Measurements from ENCODE around the gene MUC2.

The MUC2 gene

DNA sequence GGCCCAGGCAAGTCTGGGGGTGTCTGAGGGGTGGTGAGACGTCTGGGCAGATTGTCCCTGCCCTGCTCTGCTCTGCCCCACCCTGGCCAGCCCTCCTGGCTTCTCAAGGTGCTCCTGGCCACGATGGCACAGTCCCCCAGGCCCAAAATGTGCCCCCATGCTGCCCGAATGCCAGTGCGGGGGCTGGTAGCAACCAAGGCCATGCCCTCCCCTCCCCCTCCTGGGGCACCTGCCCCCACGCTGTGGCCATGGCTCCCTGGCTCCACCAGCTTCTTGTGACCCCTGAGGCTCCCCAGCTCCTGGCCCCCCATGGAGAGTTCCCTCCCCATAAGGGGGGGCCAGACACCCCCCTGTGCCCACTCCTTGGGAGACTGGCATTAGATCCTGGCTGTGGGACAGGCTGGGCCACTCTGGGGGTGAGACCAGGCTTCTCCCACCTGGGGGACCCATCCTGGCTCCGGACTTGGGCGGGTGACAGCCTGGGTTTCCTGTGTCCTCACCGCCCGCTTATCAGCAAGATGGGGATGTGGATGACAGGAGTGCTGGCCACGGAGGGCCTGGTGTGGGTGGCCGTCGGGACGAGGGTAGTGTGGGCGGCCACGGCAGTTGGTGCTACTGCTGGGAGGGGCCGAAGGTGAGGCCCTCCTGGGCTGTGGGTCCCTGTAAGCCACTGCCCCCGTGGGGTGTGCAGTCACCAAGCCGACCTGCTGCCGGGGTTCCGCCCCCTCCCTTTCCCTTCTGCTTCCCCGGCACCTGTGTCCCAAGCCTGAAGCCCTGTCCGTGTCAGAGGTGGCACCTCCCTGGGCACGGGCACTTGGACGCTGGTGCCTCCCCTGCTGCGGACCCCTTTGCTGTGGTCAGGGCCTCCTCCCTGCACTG lies 22.3 kb upstream of the MUC2 start:
- no peak for DNase-seq

DNA sequence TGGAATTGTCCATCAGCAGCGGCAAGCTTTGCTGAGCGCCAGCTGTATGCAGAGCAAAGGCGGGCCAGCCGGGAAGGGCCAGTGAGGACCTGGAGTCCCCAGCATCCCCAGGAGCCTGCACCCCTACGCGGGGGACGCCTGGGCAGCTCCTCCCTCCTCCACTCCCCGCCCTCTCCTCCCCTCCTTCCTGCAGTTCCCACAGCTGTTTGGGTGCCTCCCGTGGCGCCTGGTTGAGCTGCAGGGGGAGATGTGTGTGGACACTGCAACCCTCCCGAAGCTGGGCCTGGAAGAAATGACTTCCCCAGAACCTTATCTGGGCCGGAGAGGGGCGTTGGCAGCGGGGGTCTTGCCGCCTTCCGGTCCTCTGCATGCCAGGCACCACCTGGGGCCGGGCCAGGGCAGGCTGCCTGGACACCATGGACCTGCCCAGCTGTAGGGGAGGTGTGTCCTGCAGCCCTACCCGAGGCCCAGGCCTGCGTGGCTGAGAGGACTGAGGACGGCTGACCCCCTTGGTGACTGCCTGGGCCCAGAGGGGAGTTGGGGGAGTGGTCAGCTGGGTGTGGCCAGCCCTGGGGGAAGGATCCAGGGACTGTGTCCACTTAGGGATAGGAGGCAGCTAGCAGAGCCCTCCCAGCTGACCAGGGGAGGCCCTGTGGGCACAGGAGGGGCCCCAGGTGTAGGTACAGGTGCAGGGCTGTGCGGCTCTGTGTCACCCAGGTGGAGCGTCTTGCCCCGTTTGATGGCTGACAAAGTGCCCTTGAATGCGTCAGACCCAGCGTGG lies 21.4 kb upstream of the MUC2 start:
- no peak for DNase-seq

DNA sequence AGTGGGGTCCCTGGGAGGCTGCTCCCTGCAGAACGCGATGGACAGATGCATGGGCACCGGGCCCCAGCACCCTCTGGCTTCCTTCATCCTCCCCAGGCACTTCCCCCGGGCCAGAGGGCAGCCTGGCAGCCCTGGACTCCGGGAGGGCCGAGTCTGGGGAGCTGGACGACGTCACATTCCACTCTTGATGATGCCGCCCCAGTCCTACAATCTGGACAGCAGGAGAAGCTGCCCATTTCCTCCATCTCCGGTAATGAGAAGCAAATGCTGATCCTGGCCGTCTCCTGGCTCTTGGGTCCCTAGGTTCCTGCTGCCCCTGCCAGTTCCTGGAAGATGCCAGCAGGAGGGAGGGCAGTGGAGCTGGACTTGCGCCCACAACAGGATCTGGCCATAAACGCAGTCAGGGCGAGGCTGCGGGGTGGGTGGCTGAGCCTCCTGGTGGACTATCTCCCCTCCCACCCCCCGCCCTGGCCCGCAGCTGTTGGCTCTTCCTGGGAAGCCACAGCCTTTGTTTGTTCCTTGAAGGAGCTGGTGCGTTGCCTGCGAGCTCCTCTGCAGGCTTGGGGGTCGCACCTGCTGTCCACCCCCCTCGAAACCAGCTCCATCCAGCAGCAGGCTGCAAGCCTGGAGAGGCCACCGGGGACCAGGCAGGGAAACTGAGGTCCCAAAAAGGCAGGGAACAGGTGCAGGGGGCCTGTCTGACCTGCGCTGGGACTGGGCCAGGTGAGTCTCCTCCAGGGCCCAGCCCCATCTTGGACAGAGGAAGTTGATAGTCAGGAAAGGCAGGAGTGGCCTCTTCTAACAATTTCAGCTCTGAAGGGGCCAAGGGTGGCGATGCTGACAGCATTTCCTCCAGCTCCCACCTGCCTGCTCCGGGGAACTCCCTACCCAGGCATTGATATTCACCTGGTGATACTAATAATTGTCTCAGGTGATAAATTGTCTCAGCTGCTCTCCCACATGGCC lies 20.2 kb upstream of the MUC2 start:
- DNase-seq, result peak; percentile 18

DNA sequence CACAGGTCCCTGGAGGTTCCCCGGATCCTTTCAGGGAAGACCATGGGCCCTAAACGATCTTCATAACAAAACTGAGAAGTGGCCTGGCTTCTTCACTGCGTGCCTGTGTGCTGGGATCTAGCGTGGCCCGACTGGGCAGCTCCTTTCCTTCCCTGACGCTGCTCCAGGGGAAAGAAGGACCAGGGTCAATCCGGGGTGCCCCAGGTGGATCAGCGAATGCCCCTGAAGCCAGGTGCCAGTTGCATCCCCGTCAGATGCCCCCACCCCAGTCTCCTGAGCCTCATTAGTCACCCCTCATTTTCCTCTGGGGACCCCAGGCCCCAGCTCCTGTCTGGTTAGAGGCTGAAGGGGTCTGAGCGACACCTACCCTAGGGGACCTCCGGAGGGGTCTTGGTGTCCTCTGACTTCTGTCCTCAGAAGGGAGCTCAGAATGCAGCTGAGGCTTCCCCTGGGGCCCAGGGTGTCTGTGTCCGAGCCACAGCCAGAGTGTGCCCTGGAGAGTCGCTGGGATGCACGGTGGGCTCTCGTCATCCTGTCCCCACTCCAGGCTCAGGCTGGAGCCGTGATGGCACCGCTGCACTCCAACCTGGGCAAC lies 19.5 kb upstream of the MUC2 start:
- DNase-seq, result no peak

DNA sequence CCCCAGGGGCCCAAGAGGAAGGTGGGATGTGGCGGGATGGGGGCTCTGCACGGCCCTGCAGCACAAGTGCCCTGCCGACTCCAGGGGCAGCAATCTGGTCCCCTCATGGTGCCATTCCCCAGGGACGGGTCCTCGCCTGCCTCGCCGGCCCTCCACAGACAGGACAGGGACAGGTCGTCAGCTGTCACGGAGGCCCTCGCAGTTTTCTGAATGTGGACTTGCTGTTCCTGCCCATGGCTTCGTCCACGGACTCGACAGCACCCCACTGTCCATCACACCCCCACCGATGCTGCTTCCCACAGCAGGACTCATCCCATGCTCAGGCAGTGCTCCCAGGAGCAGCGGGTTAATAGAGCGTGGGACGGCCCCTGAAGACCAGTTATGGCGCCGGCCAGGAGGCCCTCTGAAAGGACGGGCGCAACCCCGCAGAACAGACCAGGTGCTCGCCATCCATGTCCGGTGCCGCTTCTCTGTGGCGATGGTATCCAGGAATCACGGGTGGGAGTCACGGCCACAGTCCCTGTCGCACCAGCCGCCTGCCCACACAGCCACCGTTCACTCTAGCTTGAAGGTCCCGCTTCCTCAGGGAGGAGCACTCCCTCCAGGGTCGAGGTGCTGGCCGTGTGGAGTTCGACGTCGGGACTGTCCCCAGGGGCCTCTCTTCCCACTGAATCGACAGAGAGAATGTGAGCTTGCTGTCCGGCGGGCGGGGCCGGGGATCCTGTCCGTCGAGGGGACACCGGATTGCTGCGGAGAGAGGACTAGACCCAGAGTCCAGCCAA lies 18.5 kb upstream of the MUC2 start:
- no peak for DNase-seq

DNA sequence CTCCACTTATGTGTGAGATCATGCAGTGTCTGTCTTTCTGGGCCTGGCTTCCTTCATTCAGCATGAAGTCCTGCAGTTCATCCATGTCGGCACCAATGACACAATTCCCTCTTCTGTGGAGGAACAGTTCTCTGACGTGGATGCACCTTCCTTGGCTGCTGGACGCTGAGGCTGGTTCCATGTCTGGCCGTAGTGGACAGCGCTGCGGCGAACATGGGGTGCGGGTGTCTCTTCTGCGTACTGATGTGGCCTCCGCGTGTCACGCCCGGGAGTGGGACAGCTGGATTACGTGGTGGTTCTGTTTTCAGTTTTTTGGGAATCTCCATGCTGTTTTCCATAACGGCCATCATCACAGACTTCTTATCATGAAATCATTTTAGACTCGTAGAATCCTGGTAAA lies 16.9 kb upstream of the MUC2 start:
- DNase-seq, result no peak

DNA sequence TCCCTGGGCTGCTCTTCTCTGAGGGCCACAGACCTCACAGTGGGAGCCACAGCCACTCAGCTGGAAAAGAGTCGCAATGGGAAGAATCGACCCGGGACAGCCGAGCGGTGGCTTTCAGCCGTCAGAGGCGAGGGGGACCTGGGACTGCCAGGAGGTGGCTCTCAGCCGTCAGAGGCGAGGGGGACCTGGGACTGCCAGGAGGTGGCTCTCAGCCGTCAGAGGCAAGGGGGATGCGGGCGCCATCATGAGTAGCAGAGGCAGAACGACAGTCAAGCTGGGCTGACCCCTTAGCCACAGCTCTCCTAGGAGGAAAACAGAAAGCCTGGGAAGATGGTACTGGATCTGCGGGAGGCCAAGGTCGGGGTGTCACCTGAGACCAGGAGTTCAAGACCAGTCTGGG lies 14.9 kb upstream of the MUC2 start:
- no peak for DNase-seq

DNA sequence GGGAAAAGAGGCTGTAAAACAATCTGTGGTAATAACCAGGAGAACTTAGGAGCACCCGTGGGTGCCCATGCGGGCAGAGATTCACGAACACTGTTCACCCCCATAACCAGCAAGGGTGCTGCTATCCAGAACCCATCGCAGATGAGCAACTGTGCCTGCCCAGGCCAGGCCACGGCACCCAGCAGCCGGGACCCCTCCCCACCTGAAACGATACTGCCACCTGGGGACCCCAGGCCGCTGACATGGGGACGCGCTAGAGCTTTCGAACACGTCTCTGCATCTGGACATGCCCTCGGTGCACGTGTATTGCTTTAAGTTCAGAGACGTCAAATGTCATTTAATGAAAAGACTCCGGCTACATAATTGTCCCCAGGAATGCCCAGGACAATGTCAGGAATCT lies 14.3 kb upstream of the MUC2 start:
- DNase-seq, result no peak

DNA sequence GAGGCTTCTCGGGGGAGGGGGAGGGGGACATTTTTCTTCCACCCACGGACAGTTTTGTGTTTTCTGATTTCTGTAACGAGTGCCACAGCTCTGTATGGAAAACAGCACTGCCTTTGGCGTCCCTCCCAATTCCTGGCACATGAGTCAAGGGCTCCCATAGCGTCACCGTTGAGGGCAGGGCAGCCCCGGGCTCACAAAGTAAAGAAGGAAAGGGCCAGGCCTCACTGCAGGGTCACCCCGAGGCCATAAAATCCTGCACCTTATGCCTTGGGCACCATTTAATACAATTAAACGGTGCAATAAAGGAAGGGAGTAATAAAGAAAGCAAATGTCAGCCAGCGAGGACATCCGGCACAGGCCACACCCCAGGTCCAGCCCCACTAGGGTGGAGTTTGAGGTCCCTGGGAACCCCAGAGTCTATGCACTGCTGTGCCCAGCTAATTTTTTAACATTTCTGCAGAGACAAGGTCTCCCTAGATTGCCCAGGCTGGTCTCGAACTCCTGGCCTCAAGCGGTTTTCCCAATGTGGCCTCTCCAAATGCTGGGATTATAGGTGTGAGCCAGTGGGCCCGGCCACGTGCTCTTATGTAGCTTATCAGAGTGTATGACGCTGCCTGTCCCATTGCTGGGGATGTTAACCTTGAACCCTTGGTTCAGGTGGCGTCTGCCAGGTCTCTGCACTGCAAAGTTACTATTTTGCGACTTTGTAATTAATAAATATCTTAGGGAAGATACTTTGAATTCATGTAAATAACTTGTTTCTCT lies 13.6 kb upstream of the MUC2 start:
- no peak for DNase-seq

DNA sequence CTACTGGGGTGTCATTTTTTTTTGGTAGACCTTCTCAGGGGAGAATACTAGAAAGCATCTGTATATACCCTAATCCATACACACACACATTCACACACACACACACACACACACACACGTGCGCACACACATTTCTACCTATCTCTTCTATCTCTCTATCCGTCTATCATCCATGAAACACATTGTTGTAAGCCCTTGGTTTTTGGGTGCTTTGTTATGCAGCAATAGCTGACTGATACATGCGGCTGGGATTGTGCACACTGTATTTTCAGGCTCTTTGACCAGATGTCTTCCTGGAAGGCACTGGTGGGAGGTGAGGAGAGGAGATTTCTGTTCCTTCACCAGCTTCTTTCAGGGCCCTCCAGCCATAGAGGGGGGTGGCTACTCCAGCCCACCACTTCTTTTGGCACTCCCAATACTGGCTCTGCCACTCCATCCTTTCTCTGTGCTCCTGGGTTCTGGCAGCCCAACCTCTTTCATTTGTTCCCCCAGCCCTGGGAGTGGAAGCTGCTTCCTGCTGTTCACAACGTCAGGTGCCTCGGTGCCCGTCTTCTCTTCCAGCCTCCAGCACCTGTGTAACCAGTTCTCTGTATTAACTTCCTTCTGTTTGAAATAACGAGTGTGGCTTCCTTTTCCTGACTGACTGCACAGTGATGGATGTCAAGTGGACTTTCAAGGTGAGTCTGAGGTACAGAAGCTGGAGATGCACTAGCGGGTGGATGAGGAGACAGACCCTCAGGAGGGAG lies 12.4 kb upstream of the MUC2 start:
- no peak for DNase-seq

DNA sequence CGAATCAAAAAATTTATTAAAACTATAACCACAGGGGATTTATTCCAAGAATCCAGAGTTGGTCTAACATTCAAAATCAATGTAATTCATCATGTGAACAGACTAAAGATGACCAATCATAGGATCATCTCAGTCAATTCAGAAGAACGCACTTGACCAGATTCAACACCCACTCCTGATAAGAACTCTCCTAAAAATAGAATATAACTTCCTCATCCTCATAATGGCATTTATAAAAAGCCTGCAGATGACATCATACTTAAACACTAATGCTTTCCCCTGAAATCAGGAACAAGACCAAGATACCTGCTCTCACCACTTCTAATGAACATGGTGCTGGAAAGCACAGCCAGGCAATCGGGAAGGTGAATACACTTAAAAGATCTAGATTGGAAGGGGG lies 10.5 kb upstream of the MUC2 start:
- no peak for DNase-seq

DNA sequence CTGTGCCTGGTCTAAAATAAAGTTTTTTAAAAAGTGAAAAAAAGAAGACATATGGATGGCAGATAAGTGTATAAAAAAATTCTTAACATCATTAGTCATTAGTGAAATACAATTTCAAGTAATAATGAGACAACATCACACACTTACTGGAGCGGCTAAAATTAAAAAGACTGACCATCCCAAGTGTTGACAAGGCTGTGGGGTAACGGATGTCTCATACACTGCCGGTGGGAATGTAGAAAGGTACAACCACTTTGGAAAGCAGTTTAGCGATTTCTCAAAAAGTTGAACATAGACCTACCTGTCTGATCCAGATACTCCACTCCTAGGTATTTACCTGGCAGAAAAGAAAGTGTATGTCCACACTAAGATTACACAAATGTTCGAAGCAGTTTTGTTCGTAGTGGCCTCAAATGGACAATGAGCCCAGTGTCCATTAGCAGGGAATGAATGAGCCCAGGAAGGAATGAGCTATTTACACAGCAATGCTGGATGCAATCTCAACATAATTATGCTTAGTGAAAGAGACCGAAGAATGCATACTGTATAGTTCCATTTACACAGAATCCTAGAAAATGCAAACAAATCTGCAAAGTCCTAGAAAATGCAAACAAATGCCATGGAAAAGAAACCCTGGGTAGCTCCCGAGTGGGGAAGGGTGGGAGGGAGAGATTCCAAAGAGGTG lies 6.7 kb upstream of the MUC2 start:
- DNase-seq, result no peak

DNA sequence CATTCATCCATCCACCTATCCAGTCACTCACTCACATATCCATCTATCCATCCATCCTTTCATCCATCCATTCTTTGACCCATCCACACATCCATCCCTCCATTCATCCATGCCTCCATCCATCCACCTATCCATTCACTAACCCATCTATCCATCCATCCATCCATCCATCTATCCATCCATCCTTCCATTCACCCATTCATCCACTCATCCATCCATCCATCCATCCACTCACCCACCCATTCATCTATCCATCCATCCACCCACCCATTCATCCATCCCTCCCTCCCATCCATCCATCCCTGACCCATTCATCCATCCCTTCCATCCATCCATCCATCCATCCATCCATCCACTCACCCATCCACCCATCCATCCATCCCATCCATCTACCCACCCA lies 4.9 kb upstream of the MUC2 start:
- DNase-seq, result no peak

DNA sequence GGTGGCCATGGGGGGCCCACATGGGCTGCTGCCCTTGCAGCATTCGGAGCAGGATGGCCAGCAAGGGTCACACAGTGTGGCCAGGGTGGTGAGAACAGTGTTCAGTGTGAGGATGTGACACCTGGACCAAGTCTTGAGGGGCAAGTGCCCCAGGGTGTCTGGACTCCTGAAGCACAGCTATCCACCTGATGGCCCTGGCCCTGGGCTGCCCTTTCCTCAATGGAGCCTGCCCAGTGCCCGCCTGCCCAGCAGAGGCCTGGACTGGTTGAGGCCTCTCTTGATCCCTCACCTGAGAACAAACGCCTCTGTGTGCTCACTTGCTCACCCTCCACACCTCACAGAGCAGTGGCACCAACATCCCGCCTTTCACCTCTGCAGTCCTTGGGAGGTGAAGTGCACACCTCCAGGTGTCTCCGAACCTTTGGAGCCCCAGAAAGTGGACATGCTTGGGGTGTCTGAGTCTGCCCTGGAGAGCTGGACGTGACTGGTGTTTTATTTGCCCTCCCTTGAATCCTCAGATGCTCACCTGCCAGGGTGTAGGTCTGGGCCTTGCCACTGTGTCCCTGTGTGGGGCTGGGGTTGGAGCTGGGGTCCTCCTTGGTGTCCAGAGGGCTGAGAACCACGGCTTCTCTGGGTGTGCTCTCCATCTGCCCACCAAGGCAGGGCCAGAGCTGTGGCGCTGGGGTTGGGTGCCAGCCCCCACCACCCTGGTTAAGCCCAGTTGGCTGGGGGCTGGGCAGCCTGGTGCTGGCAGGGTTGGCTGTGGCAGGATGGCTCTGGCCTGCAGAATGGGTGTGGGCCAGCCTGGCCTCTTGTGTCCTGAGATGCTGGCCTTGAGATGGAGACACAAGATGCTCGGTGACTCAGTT lies 3.8 kb upstream of the MUC2 start:
- no peak for DNase-seq

DNA sequence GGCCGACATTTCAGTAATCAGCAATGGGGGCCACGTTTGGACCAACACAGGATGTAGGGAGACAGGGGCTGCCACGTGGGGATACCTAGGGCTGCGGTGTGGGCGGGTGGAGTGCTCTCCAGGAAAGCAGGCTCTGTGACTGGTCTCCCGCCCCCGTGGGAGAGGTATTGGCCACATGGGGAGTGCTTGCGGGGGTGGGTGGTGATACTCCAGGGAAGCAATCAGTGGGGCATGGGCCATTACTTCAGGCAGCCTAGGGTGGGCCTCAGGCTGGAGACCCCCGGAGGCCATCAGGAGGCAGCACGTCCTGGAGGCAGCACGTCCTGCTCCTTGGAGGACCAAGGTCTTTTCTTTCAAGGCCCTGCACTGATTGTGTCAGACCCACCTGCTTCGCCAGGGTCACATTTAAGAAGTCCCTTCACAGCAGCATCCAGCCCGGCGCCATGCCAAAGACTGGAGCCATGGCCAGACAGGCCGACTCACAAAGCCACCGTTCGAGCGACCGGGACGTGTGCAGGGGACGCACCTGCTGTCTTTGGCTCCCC lies 3.0 kb upstream of the MUC2 start:
- no peak for DNase-seq

DNA sequence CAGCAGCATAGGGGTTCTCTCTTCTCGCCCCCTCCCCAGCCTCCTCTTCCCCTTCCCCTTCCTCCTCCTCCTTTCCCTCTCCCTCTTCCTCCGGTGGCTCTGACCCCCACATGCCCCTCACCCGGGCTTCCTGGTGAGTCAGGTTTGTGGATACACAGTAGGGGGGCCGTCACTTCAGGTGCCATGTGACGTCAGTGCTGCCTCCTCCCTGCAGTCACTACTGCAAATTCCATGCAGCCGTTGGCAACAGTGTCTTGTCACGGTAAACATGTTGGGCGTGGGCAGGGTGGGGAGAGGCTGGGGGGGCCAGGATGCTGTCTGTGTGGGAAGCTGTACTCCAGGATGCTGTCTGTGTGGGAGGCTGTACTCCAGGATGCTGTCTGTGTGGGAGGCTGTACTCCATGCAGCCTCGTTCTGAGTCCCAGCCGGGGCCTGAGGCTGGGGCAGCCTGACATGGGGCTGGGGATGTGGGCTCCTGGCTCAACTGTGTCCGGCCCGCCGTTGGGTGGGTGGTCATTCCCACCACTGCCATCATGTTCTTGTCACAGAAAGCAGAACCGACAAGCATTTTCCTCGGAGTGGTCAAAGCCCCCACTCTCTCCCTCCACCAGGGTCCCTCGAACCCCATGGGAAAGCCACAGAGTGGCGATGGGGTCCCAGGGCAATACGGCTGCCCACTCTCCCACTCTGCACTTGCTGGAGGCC lies 2.4 kb upstream of the MUC2 start:
- no peak for DNase-seq

DNA sequence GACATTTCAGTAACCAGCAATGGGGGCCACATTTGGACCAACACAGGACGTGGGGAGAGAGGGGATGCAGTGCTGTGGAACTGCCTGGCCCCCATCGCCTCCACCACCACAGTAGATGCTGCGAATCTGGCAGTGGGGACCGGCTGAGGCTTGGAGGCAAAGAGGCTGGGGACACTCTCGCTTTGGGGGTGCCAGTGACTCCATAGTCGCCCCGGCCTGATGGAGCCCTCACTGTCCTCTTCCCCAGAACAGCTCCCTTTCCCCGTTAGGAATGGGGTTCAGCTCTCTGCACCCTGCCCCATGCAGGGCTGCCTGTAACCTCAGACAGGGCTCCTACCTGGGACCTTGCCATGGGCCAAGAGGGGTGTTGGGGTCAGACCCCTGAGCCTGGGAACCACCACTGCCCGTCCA lies 1.8 kb upstream of the MUC2 start:
- no peak for DNase-seq

DNA sequence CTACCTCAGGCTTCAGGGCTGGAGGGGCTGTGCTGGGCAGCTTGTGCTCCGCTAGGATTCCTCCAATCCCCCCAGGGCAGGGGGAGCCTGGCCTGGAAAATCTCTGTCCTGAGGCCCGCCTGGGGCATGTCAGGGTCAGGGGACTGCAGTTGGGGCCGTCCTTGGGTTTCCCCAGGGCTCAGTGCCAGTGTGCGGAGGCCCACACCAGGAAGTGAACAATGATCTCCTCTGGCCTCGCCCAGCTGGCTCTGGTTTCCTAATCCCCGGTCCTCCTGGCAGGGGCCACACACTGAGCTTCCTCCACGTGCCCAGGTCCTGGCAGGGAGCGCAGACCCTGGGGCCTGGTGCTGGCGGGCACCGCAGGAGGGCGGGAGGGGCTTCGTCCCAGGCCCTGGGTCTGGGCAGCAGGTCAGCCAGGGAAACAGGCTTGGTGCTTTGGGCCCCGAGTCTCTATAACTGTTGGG lies 1.4 kb upstream of the MUC2 start:
- no peak for DNase-seq

Measured in NCI-H82 (cell line).